GM13976 (cell line): ENCODE measurements around the gene BSPRY.

Experiments used
- DNase-seq: peaks from one replicate; pipeline ENCODE4 v3.0.0; 2012; ENCODE audit warnings: low spot score
- CTCF ChIP-seq: IDR thresholded peaks from 2 replicates; pipeline ENCODE4 v1.5.1; 2012; ENCODE audit warnings: borderline replicate concordance, mild to moderate bottlenecking; ENCODE audit not compliant: insufficient read depth; ENCODE audit errors: extremely low read depth, missing control alignments, control extremely low read depth
- in situ Hi-C: fragments of 300-500 bp; cut with MboI; formaldehyde crosslinking; loops from one replicate; pipeline ENCODE4 v1.12.0; 2022; ENCODE audit warnings: low sequenced_read_pairs, mixed read lengths, inconsistent platforms; ENCODE audit not compliant: unreplicated experiment

BSPRY gene

GRCh38 chr9:113337714-113338113 lies 11.6 kb upstream of the BSPRY start:
- DNase-seq = no peak
- in situ Hi-C loops = no loop called here
- TF ChIP-seq CTCF = no peak

- in situ Hi-C loops = no loop called here
- peak; percentile 95 for DNase-seq
- TF ChIP-seq CTCF = no peak
Observed at GRCh38 chr9:113340011-113340699, 9.2 kb upstream of the BSPRY start, which contains the start of gene WDR31. TSS of gene WDR31 (minus strand) at chr9:113340275. CDS start at chr9:113332022, 8,253 bp downstream.

- in situ Hi-C loops = no loop called here
- DNase-seq = no peak
- no peak for TF ChIP-seq CTCF
Observed at GRCh38 chr9:113341712-113342410, 7.5 kb upstream of the BSPRY start.

- no peak for DNase-seq
- no peak for TF ChIP-seq CTCF
- in situ Hi-C loops = no loop called here
Observed at GRCh38 chr9:113343732-113344231, 5.6 kb upstream of the BSPRY start.

GRCh38 chr9:113345190-113345589 lies 4.2 kb upstream of the BSPRY start:
- in situ Hi-C loops = no loop called here
- DNase-seq = no peak
- no peak for TF ChIP-seq CTCF

GRCh38 chr9:113345671-113346070 lies 3.7 kb upstream of the BSPRY start:
- no peak for TF ChIP-seq CTCF
- no peak for DNase-seq
- in situ Hi-C loops = no loop called here
